Activated naive CD8-positive, alpha-beta T cell (primary cell): ENCODE results near the gene ITGBL1.

Source experiments
- H3K27ac Mint-ChIP-seq: one replicate; pipeline ENCODE4 v1.8.0; 2021; ENCODE audit warnings: mixed read lengths
- H3K27me3 Mint-ChIP-seq: one replicate; pipeline ENCODE4 v1.8.0; 2021; ENCODE audit warnings: mixed read lengths
- H3K36me3 Mint-ChIP-seq: one replicate; pipeline ENCODE4 v1.8.0; 2021; ENCODE audit warnings: mixed read lengths
- H3K4me1 Mint-ChIP-seq: one replicate; pipeline ENCODE4 v1.8.0; 2021; ENCODE audit warnings: low read depth, mixed read lengths
- H3K4me3 Mint-ChIP-seq: one replicate; pipeline ENCODE4 v1.8.0; 2021; ENCODE audit warnings: mild to moderate bottlenecking, mixed read lengths
- H3K9me3 Mint-ChIP-seq: one replicate; pipeline ENCODE4 v1.8.0; 2021; ENCODE audit warnings: low read depth, mixed read lengths

The ITGBL1 gene

DNA sequence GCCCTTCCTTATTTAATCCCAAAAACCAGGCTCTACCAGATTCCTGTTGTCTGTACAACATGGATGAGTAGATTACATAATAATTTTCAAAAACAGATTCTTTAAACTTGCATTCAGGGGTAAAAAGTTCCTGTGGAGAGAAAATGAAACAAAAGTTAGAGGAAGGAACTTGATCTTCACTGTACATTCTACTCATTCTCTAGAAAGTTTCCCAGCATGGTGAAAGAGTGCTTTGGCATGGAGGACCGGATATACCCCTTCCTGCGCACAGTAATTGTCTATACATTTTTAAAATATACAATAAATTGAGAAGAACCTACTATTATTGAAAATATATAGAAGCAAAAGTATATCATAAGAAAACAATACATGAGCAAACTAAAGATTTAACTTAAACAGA is 274.2 kb downstream of the ITGBL1 start:
- Mint-ChIP-seq H3K27ac (no peak overlapping the region), H3K36me3 (no peaks in the 10 kb centered on the region), H3K4me1 (peaks cover 2% of the 10 kb centered on the region), H3K4me3 (no peak overlapping the region), H3K9me3 (no peaks in the 10 kb centered on the region), H3K27me3 (peaks cover 3% of the 10 kb centered on the region)

DNA sequence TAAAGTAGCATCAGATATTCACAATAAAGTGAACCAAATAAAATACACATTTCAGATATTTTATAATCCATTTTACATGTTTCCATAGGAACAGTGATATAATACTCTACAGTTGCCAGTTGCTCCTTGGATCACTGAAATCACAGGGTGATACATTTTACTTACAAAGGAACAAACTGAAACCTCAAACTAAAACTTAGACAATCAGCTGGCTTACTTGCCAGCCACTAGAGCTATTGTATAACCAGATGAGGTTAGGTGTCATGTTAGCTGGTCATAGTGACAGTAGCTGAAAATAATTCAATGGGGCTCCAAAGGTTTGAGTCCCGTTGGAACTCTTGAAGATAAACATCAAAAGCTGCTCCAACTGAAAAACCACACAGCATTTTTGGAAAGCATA is 274.6 kb downstream of the ITGBL1 start:
- no peak overlapping the region for H3K27ac Mint-ChIP-seq
- peaks cover 3% of the 10 kb centered on the region for H3K27me3 Mint-ChIP-seq
- peaks cover 2% of the 10 kb centered on the region for H3K4me1 Mint-ChIP-seq
- no peak overlapping the region for H3K4me3 Mint-ChIP-seq
- no peaks in the 10 kb centered on the region for H3K9me3 Mint-ChIP-seq
- H3K36me3 Mint-ChIP-seq, result no peaks in the 10 kb centered on the region

- Mint-ChIP-seq H3K4me1 (peaks cover 2% of the 10 kb centered on the region), H3K36me3 (no peaks in the 10 kb centered on the region), H3K9me3 (no peaks in the 10 kb centered on the region), H3K4me3 (no peak overlapping the region), H3K27ac (no peak overlapping the region), H3K27me3 (peaks cover 3% of the 10 kb centered on the region)
These were observed 275.5 kb downstream of the ITGBL1 start for GRCh38 chr13:101728021-101728420.

DNA sequence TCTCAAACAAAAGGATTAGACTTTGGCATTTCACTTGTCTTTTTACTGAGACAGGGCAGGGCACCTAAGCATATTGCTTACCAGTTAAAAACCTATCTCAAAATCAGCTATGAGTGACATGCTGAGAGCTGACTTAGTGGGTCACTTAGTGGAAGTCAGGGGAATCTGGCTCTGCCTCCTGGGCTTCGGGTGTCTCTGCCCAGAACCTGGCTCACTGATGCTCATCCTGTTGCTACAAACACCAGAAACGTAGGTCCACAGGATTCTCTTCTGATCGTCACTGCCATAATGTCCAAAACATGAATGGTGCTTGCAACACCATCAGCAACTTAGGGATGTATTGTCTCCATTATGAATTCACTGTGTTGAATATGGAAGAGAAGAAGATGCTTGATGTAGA is 276.1 kb downstream of the ITGBL1 start:
- peaks cover 2% of the 10 kb centered on the region for H3K4me1 Mint-ChIP-seq
- H3K4me3 Mint-ChIP-seq, result no peak overlapping the region
- no peak overlapping the region for H3K27ac Mint-ChIP-seq
- no peaks in the 10 kb centered on the region for H3K36me3 Mint-ChIP-seq
- H3K9me3 Mint-ChIP-seq, result no peaks in the 10 kb centered on the region
- peaks cover 3% of the 10 kb centered on the region for H3K27me3 Mint-ChIP-seq

DNA sequence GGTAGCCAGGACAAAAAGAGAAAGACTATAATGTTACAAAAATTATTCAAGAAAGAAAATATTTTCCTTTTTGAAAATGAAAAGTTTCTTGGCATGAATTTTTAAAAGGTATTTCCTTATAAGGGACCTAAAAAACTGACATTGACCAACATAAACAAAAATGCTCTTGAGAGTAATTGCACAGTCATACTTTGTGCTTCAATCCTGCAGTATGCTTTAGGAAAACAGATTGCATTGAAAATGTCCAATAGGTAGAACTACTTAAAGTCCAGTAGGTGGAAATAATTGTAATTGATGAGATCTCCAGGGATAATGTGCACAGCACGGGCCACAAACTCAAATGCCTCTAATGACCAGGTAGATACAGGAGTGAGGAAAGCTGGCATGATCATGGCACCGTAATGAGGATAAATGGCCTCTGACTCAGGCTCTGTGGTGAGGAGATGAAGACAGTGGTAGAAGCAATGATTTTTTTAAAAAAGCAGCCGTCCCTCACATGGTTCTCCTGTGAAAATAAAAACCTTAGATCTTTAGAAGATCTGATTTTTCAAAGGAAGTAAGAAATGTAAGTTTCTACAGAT is 278.0 kb downstream of the ITGBL1 start:
- H3K9me3 Mint-ChIP-seq, result no peaks in the 10 kb centered on the region
- no peak overlapping the region for H3K27ac Mint-ChIP-seq
- no peaks in the 10 kb centered on the region for H3K36me3 Mint-ChIP-seq
- H3K4me3 Mint-ChIP-seq, result no peak overlapping the region
- no peaks in the 10 kb centered on the region for H3K27me3 Mint-ChIP-seq
- peaks cover 2% of the 10 kb centered on the region for H3K4me1 Mint-ChIP-seq

GRCh38 chr13:101736566-101736965 is 284.1 kb downstream of the ITGBL1 start:
- Mint-ChIP-seq H3K27ac (no peak overlapping the region), H3K4me1 (no peaks in the 10 kb centered on the region), H3K27me3 (peaks cover 1% of the 10 kb centered on the region), H3K4me3 (no peak overlapping the region), H3K36me3 (no peaks in the 10 kb centered on the region), H3K9me3 (no peaks in the 10 kb centered on the region)

GRCh38 chr13:101738336-101738735 is 285.9 kb downstream of the ITGBL1 start:
- H3K27ac Mint-ChIP-seq, result no peak overlapping the region
- no peaks in the 10 kb centered on the region for H3K36me3 Mint-ChIP-seq
- no peaks in the 10 kb centered on the region for H3K9me3 Mint-ChIP-seq
- H3K4me1 Mint-ChIP-seq, result no peaks in the 10 kb centered on the region
- H3K4me3 Mint-ChIP-seq, result no peak overlapping the region
- H3K27me3 Mint-ChIP-seq, result peaks cover 1% of the 10 kb centered on the region

DNA sequence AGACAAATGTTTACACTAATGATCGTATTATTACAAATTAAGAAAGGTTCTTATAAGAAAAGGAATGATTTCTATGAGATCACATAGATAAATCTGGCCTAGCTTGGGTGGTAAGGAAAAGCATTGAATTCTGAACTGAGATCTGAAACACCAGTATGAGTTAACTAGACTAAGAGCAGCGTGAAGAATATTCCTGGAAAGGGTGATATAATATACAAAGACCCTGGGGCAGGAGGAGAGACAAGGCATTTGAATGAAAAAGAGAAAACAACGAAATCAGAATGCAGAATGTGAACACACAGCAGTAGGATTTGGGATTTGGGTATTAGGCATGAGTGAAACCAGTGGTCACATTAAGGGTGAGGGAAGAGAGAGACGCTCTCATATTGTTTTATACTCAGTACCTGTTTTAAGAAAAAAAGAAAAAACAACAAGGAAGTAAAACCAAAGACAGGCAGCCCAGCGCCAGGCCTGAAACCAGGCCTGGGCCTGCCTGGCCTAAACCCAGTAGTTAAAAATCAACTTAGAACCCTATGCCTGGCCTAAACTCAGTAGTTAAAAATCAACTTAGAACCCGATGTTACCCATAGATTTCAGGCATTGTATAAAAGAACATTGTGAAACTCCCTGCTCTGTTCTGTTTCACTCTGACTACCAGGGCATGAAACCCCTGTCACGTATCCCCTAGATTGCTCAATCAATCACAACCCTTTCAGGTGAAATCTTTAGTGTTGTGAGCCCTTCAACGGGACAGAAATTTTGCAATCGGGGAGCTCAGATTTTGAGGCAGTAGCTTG is 287.1 kb downstream of the ITGBL1 start:
- Mint-ChIP-seq H3K4me1 (no peaks in the 10 kb centered on the region), H3K27ac (no peak overlapping the region), H3K36me3 (no peaks in the 10 kb centered on the region), H3K27me3 (peaks cover 4% of the 10 kb centered on the region), H3K9me3 (no peaks in the 10 kb centered on the region), H3K4me3 (no peak overlapping the region)

- Mint-ChIP-seq H3K27me3 (peaks cover 10% of the 10 kb centered on the region), H3K9me3 (no peaks in the 10 kb centered on the region)
These were observed 294.0 kb downstream of the ITGBL1 start for GRCh38 chr13:101746513-101746912.

DNA sequence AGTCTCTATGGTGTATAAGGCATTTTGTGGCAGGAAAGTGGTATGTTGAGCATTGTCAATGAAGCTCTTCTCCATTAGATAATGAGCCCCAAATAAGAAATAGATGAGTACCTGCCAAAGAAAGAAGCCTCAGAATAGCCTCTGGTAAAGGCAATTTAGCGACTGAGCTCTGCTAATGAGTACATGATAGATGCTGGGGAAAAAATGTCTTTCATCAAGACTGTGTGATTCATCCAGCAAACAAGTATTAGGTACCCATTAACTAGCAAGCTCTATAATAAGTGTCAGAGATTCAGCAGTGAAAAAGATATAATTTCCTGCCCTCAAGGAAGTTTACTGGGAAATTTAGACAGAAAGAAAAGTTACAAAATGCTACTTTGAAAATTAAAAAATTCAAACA is 294.6 kb downstream of the ITGBL1 start:
- Mint-ChIP-seq H3K4me3 (no peak overlapping the region), H3K36me3 (no peaks in the 10 kb centered on the region), H3K9me3 (no peaks in the 10 kb centered on the region), H3K4me1 (no peaks in the 10 kb centered on the region), H3K27me3 (peaks cover 10% of the 10 kb centered on the region), H3K27ac (no peak overlapping the region)

More at GRCh38 chr13:101746513-101746912, 294.0 kb downstream of the ITGBL1 start:
- no peaks in the 10 kb centered on the region for H3K4me1 Mint-ChIP-seq
- no peak overlapping the region for H3K4me3 Mint-ChIP-seq
- no peak overlapping the region for H3K27ac Mint-ChIP-seq
- H3K36me3 Mint-ChIP-seq, result no peaks in the 10 kb centered on the region

DNA sequence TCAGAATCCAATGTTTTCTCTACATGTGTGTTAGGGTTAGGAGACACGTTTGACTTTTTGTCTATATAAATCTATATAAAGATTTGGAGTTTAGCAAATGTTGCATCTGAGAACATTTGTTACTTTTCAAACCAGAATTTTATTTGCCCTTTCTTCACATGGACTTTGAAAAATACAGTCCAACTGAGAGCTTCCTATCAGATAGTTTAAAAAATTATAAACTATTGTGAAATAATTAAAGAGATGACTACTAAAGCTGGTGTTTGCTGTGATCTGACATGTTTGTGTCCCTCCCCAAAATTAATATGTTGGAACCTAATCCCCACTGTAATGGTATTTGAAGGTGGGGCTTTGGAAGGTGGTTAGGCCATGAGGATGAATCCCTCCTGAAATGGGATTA is 297.1 kb downstream of the ITGBL1 start:
- H3K36me3 Mint-ChIP-seq, result no peaks in the 10 kb centered on the region
- H3K4me1 Mint-ChIP-seq, result no peaks in the 10 kb centered on the region
- H3K27me3 Mint-ChIP-seq, result peaks cover 6% of the 10 kb centered on the region
- H3K4me3 Mint-ChIP-seq, result no peak overlapping the region
- H3K27ac Mint-ChIP-seq, result no peak overlapping the region
- H3K9me3 Mint-ChIP-seq, result no peaks in the 10 kb centered on the region

DNA sequence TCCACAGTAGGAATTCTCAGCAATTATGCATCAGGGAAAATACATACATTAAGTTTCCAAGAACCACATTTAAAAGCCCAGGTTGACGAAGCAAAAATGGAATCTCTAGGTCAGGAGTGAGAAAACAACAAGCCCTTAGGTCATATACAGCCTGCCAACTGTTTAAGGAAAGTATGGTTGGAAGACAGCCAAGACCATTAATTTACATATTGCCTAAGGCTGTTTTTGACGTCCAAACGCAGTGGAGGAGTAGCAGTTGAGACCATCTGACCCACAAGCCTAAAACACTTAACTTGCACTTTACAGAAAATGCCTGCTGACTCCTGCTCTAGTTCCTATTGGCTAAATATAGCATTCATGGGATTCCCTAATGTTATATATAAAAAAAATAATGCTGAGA is 299.0 kb downstream of the ITGBL1 start:
- Mint-ChIP-seq H3K4me1 (no peaks in the 10 kb centered on the region), H3K27ac (no peak overlapping the region), H3K36me3 (no peaks in the 10 kb centered on the region), H3K27me3 (peaks cover 6% of the 10 kb centered on the region), H3K4me3 (no peak overlapping the region), H3K9me3 (no peaks in the 10 kb centered on the region)

GRCh38 chr13:101752432-101752831 is 300.0 kb downstream of the ITGBL1 start:
- peaks cover 7% of the 10 kb centered on the region for H3K27me3 Mint-ChIP-seq
- no peak overlapping the region for H3K4me3 Mint-ChIP-seq
- no peaks in the 10 kb centered on the region for H3K9me3 Mint-ChIP-seq
- H3K36me3 Mint-ChIP-seq, result no peaks in the 10 kb centered on the region
- H3K27ac Mint-ChIP-seq, result no peak overlapping the region
- no peaks in the 10 kb centered on the region for H3K4me1 Mint-ChIP-seq

DNA sequence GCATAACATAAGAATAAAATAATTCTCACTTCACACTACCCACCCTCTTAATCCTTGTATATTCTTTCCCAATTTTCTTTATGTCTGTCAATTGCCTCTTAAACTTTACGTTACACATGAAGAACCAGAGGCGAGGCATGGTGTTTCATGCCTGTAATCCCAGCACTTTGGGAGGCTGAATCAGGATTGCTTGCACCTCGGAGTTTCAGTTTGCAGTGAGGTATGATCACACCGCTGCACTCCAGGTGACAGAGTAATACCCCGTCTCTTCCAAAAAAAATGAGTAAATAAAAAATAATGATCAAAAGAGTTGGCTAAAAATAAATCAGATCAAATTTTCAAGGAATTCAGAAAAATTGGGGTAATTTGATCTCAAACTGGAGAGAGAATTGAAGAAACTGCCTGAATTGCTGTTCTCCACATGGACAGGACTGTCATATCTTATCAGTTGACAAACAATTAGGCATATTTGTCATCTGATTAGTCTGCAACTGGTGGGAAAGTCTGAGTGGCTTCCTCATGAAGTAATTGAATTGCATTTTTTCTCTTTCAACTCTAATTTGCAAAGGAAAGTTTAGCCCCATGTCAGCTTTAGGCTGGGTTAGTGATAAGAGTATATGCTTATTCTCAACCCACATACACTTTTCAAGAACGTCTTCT is 302.9 kb downstream of the ITGBL1 start:
- H3K36me3 Mint-ChIP-seq, result no peaks in the 10 kb centered on the region

DNA sequence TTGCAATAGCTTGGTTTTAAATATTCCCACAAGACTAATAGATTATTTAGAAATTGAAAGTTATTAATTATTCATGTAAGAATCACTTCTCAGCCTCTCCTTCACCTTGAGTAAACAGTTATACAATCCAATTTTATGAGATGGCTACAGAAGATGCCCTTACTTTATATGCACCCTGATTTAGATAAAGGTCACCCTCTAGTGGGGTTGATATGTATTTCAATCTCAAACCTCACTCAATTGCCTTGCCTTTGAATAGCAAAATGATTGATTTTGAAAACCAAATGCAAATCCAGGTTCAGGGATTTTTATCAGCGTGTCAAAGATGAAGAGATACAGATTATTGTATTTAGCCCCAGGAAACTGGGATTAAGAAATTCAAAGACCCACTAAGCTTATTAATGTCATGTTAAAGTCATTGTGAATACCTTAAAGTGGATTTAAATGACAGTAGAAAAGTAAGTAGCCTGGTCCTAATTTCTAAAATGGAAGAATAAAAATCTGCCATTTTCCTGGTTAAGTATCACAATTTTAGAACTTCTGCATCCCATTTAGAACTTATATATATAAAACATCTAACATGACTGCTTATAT is 305.1 kb downstream of the ITGBL1 start:
- no peaks in the 10 kb centered on the region for H3K9me3 Mint-ChIP-seq
- H3K36me3 Mint-ChIP-seq, result no peaks in the 10 kb centered on the region

More for the DNA sequence above, 302.9 kb downstream of the ITGBL1 start:
- no peak overlapping the region for H3K27ac Mint-ChIP-seq
- H3K9me3 Mint-ChIP-seq, result no peaks in the 10 kb centered on the region
- H3K4me3 Mint-ChIP-seq, result no peak overlapping the region
- no peaks in the 10 kb centered on the region for H3K4me1 Mint-ChIP-seq
- H3K27me3 Mint-ChIP-seq, result peaks cover 10% of the 10 kb centered on the region

More for the DNA sequence above, 305.1 kb downstream of the ITGBL1 start:
- H3K4me3 Mint-ChIP-seq, result no peak overlapping the region
- H3K27ac Mint-ChIP-seq, result no peak overlapping the region
- no peaks in the 10 kb centered on the region for H3K4me1 Mint-ChIP-seq
- peaks cover 9% of the 10 kb centered on the region for H3K27me3 Mint-ChIP-seq
